CD4-positive, CD25-positive, alpha-beta regulatory T cell (primary cell): Measurements from ENCODE around the gene ASTN2. TPM values are rescaled to one million over a fixed set of nuclear protein-coding genes. Genes with fewer than 3 reads are reported as not detected.

Experiments
- ATAC-seq, 2 donors: fragments of 150-1000 bp; cut with Tn5 transposase; one replicate each; pipeline ENCODE4 v1.10.0; 2021; ENCODE audit warnings: low read depth in 2 of 2, moderate number of reproducible peaks in 2 of 2, moderate library complexity in 1 of 2
- DNase-seq, 3 donors: peaks; one replicate each; pipeline versions ENCODE4 v3.0.0 to v3.0.0-alpha.2; 2012 to 2022; ENCODE audit warnings: mixed read lengths in 1 of 3
- H3K27ac ChIP-seq: one replicate; pipeline ENCODE4 v1.7.0; 2013; ENCODE audit warnings: mild to moderate bottlenecking, low read length; ENCODE audit not compliant: insufficient read depth, poor library complexity, severe bottlenecking
- H3K27me3 ChIP-seq: one replicate; pipeline ENCODE4 v1.7.0; 2013; ENCODE audit warnings: low read length; ENCODE audit not compliant: control insufficient read depth, insufficient read depth
- H3K36me3 ChIP-seq: one replicate; pipeline ENCODE4 v1.7.0; 2013; ENCODE audit warnings: mild to moderate bottlenecking, low read length, moderate library complexity; ENCODE audit not compliant: control insufficient read depth, insufficient read depth
- H3K4me1 ChIP-seq: 2 replicates; pipeline ENCODE4 v1.7.0; 2013; ENCODE audit warnings: mild to moderate bottlenecking, low read length; ENCODE audit not compliant: insufficient read depth, control insufficient read depth, poor library complexity, severe bottlenecking
- H3K4me3 ChIP-seq: one replicate; pipeline ENCODE4 v1.7.0; 2013; ENCODE audit warnings: low read depth, mild to moderate bottlenecking, low read length, moderate library complexity
- H3K9me3 ChIP-seq, 2 experiments: 1 replicate in 1 of 2; 2 replicates in 1 of 2; pipeline ENCODE4 v1.7.0; 2013; ENCODE audit warnings: low read length in 2 of 2, mild to moderate bottlenecking in 1 of 2, moderate library complexity in 1 of 2; ENCODE audit not compliant: control insufficient read depth in 2 of 2
- H3K27ac Mint-ChIP-seq, 3 donors: one replicate each; pipeline ENCODE4 v1.8.0; 2020 to 2022; ENCODE audit warnings: mild to moderate bottlenecking in 3 of 3, mixed read lengths in 3 of 3, moderate library complexity in 2 of 3
- H3K27me3 Mint-ChIP-seq: one replicate; pipeline ENCODE4 v1.8.0; 2022; ENCODE audit warnings: mild to moderate bottlenecking, mixed read lengths
- H3K36me3 Mint-ChIP-seq: one replicate; pipeline ENCODE4 v1.8.0; 2020; ENCODE audit warnings: mixed read lengths
- H3K4me1 Mint-ChIP-seq, 4 donors: one replicate each; pipeline ENCODE4 v1.8.0; 2020 to 2022; ENCODE audit warnings: mixed read lengths in 4 of 4, mild to moderate bottlenecking in 1 of 4
- H3K4me3 Mint-ChIP-seq, 4 donors: one replicate each; pipeline ENCODE4 v1.8.0; 2020 to 2022; ENCODE audit warnings: mild to moderate bottlenecking in 4 of 4, mixed read lengths in 4 of 4, moderate library complexity in 3 of 4
- H3K9me3 Mint-ChIP-seq, 7 donors: one replicate each; pipeline ENCODE4 v1.8.0; 2020 to 2022; ENCODE audit warnings: mixed read lengths in 7 of 7, mild to moderate bottlenecking in 3 of 7, moderate library complexity in 2 of 7
- polyA plus RNA-seq, 4 donors: library from polyadenylated mRNA; unstranded; fragments of 300-500 nt; fragmentation: Illumina TruSeq; gene quantifications; one replicate each; pipeline ENCODE4 v1.2.3, GENCODE V29; 2021
- total RNA-seq: library from RNA; stranded (reverse); gene quantifications from one replicate; pipeline ENCODE4 v1.2.3, GENCODE V29; 2022

The ASTN2 gene
- total and polyA plus RNA-seq, 5 donors from 2014 or later, result 5.0 to 9.9 (median 7.4) TPM

GRCh38 chr9:116409129-116409528 is 1005.7 kb downstream of the ASTN2 start:
- H3K4me3 ChIP-seq, result no peak overlapping the region
- Mint-ChIP-seq H3K27ac (no peak overlapping the region), H3K4me1 (no peaks in the 10 kb centered on the region), H3K4me3 (no peak overlapping the region), H3K9me3 (peaks cover 0 to 4% (median 0%) of the 10 kb centered on the region in 7 donors), H3K36me3 (peaks cover 23% of the 10 kb centered on the region), H3K27me3 (no peaks in the 10 kb centered on the region)
- H3K27ac ChIP-seq, result no peak overlapping the region
- no peak for ATAC-seq
- H3K27me3 ChIP-seq, result no peaks in the 10 kb centered on the region
- no peak for DNase-seq
- no peaks in the 10 kb centered on the region for H3K4me1 ChIP-seq
- H3K36me3 ChIP-seq, result no peaks in the 10 kb centered on the region
- no peaks in the 10 kb centered on the region for H3K9me3 ChIP-seq

DNA sequence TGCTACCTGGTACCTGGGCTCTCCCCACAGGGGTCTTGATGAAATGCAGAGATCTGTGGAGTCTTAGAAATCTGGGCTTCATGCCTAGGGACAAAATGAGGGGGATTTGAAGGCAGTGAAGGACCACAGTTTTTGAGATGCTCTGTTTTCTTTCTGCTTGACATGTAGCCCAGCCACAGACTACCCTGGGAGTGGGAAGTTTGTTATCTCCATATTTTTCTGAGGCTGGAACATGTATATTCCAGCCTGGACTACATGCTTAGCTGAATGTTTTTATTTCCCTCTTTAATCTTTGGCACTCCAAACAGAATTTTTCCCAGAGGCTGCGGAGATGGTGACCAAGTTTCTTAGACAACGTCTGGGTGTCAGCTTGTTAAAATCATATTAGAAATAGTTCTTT is 1008.4 kb downstream of the ASTN2 start:
- DNase-seq (no peak), ATAC-seq (no peak)
- Histone ChIP-seq H3K9me3 (no peaks in the 10 kb centered on the region), H3K4me3 (no peak overlapping the region), H3K27me3 (no peaks in the 10 kb centered on the region), H3K27ac (no peak overlapping the region), H3K4me1 (no peaks in the 10 kb centered on the region), H3K36me3 (no peaks in the 10 kb centered on the region)
- Mint-ChIP-seq H3K9me3 (peaks cover 0 to 2% (median 0%) of the 10 kb centered on the region in 7 donors), H3K27me3 (no peaks in the 10 kb centered on the region), H3K36me3 (peaks cover 23% of the 10 kb centered on the region), H3K4me3 (no peak overlapping the region), H3K4me1 (no peaks in the 10 kb centered on the region), H3K27ac (no peak overlapping the region)

DNA sequence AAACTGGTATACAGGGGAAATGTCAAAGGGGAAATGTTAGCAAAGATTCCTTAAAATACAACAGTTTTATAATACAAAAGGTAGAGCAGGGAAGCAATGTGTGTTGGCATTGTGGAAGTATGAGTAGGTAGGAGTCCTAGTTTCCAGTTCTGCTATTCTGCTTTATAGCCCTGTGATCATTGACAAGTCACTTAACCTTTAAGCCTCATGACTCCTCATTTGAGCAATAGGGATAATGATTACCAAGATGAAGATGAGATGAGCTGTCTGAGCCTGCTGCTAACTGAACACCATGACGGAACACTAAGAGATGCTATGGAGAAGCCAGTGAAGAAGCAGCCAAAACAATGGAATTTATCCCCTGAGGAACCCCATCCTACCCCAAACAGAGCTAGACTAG is 1009.5 kb downstream of the ASTN2 start:
- no peak overlapping the region for H3K4me3 Mint-ChIP-seq
- Histone ChIP-seq H3K36me3 (no peaks in the 10 kb centered on the region), H3K4me3 (no peak overlapping the region), H3K27me3 (no peaks in the 10 kb centered on the region), H3K4me1 (no peaks in the 10 kb centered on the region), H3K9me3 (no peaks in the 10 kb centered on the region), H3K27ac (no peak overlapping the region)
- H3K4me1 Mint-ChIP-seq, result no peaks in the 10 kb centered on the region
- H3K36me3 Mint-ChIP-seq, result peaks cover 22% of the 10 kb centered on the region
- no peaks in the 10 kb centered on the region for H3K27me3 Mint-ChIP-seq
- ATAC-seq (no peak), DNase-seq (no peak)
- peaks cover 0 to 2% (median 0%) of the 10 kb centered on the region in 7 donors for H3K9me3 Mint-ChIP-seq
- no peak overlapping the region for H3K27ac Mint-ChIP-seq

GRCh38 chr9:116404228-116404627 is 1010.6 kb downstream of the ASTN2 start:
- Mint-ChIP-seq H3K4me1 (no peaks in the 10 kb centered on the region), H3K27ac (no peak overlapping the region), H3K9me3 (peaks cover 0 to under 1% (median 0%) of the 10 kb centered on the region in 7 donors), H3K27me3 (no peaks in the 10 kb centered on the region), H3K36me3 (peaks cover 16% of the 10 kb centered on the region), H3K4me3 (no peak overlapping the region)
- H3K27me3 ChIP-seq, result no peaks in the 10 kb centered on the region
- H3K9me3 ChIP-seq, result no peaks in the 10 kb centered on the region
- DNase-seq (no peak), ATAC-seq (no peak)
- H3K4me1 ChIP-seq, result no peaks in the 10 kb centered on the region
- no peaks in the 10 kb centered on the region for H3K36me3 ChIP-seq
- H3K4me3 ChIP-seq, result no peak overlapping the region
- no peak overlapping the region for H3K27ac ChIP-seq

DNA sequence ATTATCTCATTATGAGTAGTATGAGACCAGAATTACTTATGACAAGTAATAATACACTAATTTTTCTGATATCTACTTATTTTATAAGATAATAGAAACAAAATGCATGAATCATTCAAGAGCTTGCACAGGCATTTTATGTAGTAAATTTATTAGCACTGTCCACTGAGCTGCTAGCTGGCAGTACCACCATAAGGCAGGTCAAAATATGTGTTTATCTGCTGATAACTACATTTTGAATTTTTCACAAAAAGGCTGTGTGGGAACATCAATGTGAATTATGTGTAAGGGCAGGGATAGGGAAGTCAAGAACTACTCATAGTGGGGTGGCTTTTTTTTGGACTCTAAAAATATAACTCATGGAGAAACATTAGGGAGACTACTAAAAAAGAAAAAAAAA is 1011.7 kb downstream of the ASTN2 start:
- Histone ChIP-seq H3K27me3 (no peaks in the 10 kb centered on the region), H3K9me3 (no peaks in the 10 kb centered on the region), H3K4me3 (no peak overlapping the region), H3K36me3 (no peaks in the 10 kb centered on the region), H3K4me1 (no peaks in the 10 kb centered on the region), H3K27ac (no peak overlapping the region)
- H3K27me3 Mint-ChIP-seq, result no peaks in the 10 kb centered on the region
- no peaks in the 10 kb centered on the region for H3K4me1 Mint-ChIP-seq
- H3K4me3 Mint-ChIP-seq, result no peak overlapping the region
- peaks cover 10% of the 10 kb centered on the region for H3K36me3 Mint-ChIP-seq
- H3K27ac Mint-ChIP-seq, result no peak overlapping the region
- no peak for DNase-seq
- H3K9me3 Mint-ChIP-seq, result no peaks in the 10 kb centered on the region
- no peak for ATAC-seq

GRCh38 chr9:116395699-116396037 is 1019.2 kb downstream of the ASTN2 start:
- Mint-ChIP-seq H3K4me3 (no peak overlapping the region), H3K36me3 (peaks cover 30% of the 10 kb centered on the region), H3K4me1 (no peaks in the 10 kb centered on the region), H3K9me3 (peaks cover 0 to 1% (median 0%) of the 10 kb centered on the region in 7 donors), H3K27me3 (no peaks in the 10 kb centered on the region), H3K27ac (no peak overlapping the region)
- H3K4me1 ChIP-seq, result no peaks in the 10 kb centered on the region
- DNase-seq (no peak), ATAC-seq (no peak)
- H3K4me3 ChIP-seq, result no peak overlapping the region
- H3K27ac ChIP-seq, result no peak overlapping the region
- H3K9me3 ChIP-seq, result no peaks in the 10 kb centered on the region
- H3K27me3 ChIP-seq, result no peaks in the 10 kb centered on the region
- H3K36me3 ChIP-seq, result peaks cover 3% of the 10 kb centered on the region

DNA sequence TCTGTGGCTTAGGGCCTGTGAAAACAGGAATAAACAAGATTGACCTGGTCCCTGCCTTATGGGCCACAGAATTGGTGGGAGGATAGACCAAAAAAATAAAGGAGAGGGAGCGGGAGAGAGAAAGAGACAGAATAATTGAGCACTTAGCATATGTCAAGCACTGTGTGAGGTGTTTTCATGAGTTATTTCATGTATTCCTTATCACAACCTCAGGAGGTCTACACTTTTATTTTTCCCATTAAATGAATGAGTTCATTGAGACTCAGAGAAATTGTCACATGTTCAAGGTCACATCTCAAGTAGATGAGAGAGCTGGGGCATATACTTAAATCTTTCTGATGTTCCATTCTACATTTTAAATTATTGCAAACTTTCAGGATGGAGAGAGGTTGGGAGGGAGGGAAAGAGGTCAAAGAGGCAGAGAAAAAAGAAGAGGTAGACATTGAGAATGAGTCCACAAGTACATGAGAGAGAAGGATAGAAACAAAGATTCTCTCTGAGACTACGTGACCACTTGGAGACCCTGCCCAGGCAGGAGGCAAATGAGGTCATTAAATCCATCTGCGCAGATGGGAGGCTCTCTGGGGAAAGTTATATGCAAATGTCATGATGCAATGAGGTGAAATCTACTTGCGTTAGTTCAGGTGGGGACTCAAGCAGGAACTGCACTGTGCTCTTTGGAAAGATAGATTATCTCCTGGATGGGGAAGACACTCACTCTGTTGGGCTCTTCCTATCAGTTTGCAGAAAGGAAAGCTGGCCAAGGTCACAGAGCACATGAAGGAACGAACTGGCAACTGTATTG is 1019.8 kb downstream of the ASTN2 start:
- Histone ChIP-seq H3K36me3 (peaks cover 3% of the 10 kb centered on the region), H3K27ac (no peak overlapping the region), H3K9me3 (no peaks in the 10 kb centered on the region), H3K4me3 (no peak overlapping the region), H3K27me3 (no peaks in the 10 kb centered on the region), H3K4me1 (no peaks in the 10 kb centered on the region)
- peaks cover 32% of the 10 kb centered on the region for H3K36me3 Mint-ChIP-seq
- ATAC-seq (no peak), DNase-seq (no peak)
- H3K4me1 Mint-ChIP-seq, result no peaks in the 10 kb centered on the region
- H3K4me3 Mint-ChIP-seq, result no peak overlapping the region
- no peak overlapping the region for H3K27ac Mint-ChIP-seq
- H3K9me3 Mint-ChIP-seq, result peaks cover 0 to 1% (median 0%) of the 10 kb centered on the region in 7 donors
- no peaks in the 10 kb centered on the region for H3K27me3 Mint-ChIP-seq

GRCh38 chr9:116394070-116394469 is 1020.8 kb downstream of the ASTN2 start:
- Mint-ChIP-seq H3K36me3 (peaks cover 28% of the 10 kb centered on the region), H3K27me3 (no peaks in the 10 kb centered on the region), H3K9me3 (peaks cover 0 to 3% (median 0%) of the 10 kb centered on the region in 7 donors), H3K4me3 (no peak overlapping the region), H3K4me1 (no peaks in the 10 kb centered on the region), H3K27ac (no peak overlapping the region)
- no peak for DNase-seq
- no peaks in the 10 kb centered on the region for H3K9me3 ChIP-seq
- H3K4me1 ChIP-seq, result no peaks in the 10 kb centered on the region
- no peak overlapping the region for H3K27ac ChIP-seq
- H3K4me3 ChIP-seq, result no peak overlapping the region
- H3K36me3 ChIP-seq, result peaks cover 3% of the 10 kb centered on the region
- no peaks in the 10 kb centered on the region for H3K27me3 ChIP-seq
- ATAC-seq, result no peak
